Measurements from ENCODE around the gene DTD1.

DTD1 gene

DNA sequence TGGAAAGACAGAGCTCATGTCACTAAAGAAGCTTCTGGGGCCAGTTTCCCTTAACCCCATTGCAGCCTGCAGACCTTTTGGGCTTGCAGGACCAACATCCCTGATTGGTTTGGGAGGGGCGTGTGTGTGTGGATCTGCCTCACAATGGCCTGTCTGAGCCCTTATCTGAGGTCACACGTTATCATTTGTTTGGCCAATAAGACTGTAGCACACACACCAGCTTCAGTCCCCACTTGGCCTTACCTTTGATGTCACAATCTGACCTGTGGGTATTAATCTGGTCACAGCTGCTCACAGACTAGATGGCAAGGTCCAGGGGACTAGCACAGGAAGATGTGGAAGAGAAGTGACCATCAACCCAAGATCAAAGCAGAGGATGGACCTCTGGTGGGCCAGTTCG is 225.6 kb downstream of the DTD1 start, which contains the start of gene SCP2D1:
Gene SCP2D1, plus strand, starts transcription at position 301 of the 400 bp plus-strand sequence. Its CDS starts 33 bp downstream, at position 334.
- Mint-ChIP-seq H3K4me1 (ENCODE audit: low read depth) (no peaks in the 10 kb centered on the region), H3K36me3 (ENCODE audit: low read depth) (no peaks in the 10 kb centered on the region), H3K9me3 (no peaks in the 10 kb centered on the region), H3K27me3 (ENCODE audit: low read depth) (no peaks in the 10 kb centered on the region), H3K4me3 (no peak within 1 kb of the TSS), H3K27ac (no peak within 1 kb of the TSS)

DNA sequence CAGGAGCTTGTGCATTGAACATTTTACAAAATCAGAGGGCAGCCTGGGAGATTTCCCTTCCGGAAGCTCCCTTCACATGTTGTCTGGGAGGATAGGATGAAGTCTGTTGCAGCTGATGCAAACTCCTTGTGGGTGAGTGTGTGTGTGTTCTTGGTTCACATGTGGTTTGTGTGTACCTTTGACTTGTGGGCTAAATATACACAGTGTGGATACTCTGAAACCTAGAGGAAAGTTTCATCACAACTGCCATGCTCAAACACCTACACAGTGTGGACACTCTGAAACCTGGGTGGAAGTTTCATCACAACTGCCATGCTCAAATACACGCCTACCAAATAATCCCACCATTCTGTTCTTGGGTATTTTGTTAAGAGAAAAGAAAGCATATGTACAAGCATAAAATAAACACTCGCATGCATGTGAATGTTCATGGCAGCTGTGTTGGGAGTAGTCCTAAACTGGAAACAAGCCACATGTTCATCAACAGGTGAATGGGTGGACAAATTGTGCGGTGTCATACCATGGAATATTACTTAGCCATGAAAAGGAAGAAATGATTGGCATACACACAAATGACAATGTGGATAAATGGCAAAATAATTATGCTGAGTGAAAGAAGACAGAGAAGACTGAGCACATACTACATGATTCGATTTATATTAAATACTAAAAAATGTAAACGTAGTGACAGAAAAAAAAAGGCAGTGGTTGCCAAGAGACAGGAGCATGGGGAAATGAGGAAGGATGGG is 227.5 kb downstream of the DTD1 start:
- Mint-ChIP-seq H3K4me3 (no peak overlapping the region), H3K4me1 (ENCODE audit: low read depth) (no peaks in the 10 kb centered on the region), H3K36me3 (ENCODE audit: low read depth) (no peaks in the 10 kb centered on the region), H3K27ac (no peak overlapping the region), H3K9me3 (no peaks in the 10 kb centered on the region), H3K27me3 (ENCODE audit: low read depth) (no peaks in the 10 kb centered on the region)
